Liver (tissue), 9 donors: ENCODE results near the gene TMPRSS6. TPM values are rescaled to one million over a fixed set of nuclear protein-coding genes. Genes with fewer than 3 reads are reported as not detected.

Experiments
- DNase-seq: peaks from one replicate; pipeline ENCODE4 v3.0.0-alpha.2; 2017; ENCODE audit warnings: low spot score
- H3K27ac ChIP-seq, 2 donors: one replicate each; pipeline ENCODE4 v1.7.0; 2013; ENCODE audit warnings: inconsistent platforms in 2 of 2, low read length in 2 of 2, control low read depth in 1 of 2, low read depth in 1 of 2, mild to moderate bottlenecking in 1 of 2
- H3K27me3 ChIP-seq, 4 donors: one replicate each; pipeline versions ENCODE4 v1.6.1 to v1.7.0; 2013; ENCODE audit warnings: low read length in 3 of 4, inconsistent platforms in 1 of 4, mild to moderate bottlenecking in 1 of 4, moderate library complexity in 1 of 4; ENCODE audit not compliant: control insufficient read depth in 4 of 4, insufficient read depth in 4 of 4
- H3K36me3 ChIP-seq, 4 donors: one replicate each; pipeline versions ENCODE4 v1.6.1 to v1.7.0; 2013; ENCODE audit warnings: low read length in 3 of 4, mild to moderate bottlenecking in 3 of 4, low read depth in 1 of 4, moderate library complexity in 1 of 4; ENCODE audit not compliant: control insufficient read depth in 4 of 4, insufficient read depth in 3 of 4
- H3K4me1 ChIP-seq, 4 donors: one replicate each; pipeline versions ENCODE4 v1.6.1 to v1.7.0; 2013; ENCODE audit warnings: low read length in 3 of 4, mild to moderate bottlenecking in 3 of 4, moderate library complexity in 1 of 4; ENCODE audit not compliant: control insufficient read depth in 4 of 4, insufficient read depth in 4 of 4
- H3K4me3 ChIP-seq, 3 donors: one replicate each; pipeline versions ENCODE4 v1.6.1 to v1.7.0; 2013; ENCODE audit warnings: low read length in 3 of 3, control low read depth in 1 of 3, low read depth in 1 of 3, mild to moderate bottlenecking in 1 of 3
- H3K9ac ChIP-seq, 2 donors: one replicate each; pipeline ENCODE4 v1.7.0; 2013; ENCODE audit warnings: low read length in 2 of 2, mild to moderate bottlenecking in 2 of 2, moderate library complexity in 2 of 2, control low read depth in 1 of 2, low read depth in 1 of 2
- H3K9me3 ChIP-seq, 4 donors: one replicate each; pipeline versions ENCODE4 v1.6.1 to v1.7.0; 2013; ENCODE audit warnings: low read length in 3 of 4; ENCODE audit not compliant: control insufficient read depth in 4 of 4
- CTCF ChIP-seq: fragments of 150-350 bp; IDR thresholded peaks from 2 replicates; pipeline ENCODE4 v1.5.1; 2017; ENCODE audit warnings: improper control_type of control experiment, low read depth, low read length; ENCODE audit not compliant: missing input control
- EGR1 ChIP-seq, 2 donors: IDR thresholded peaks; 2 replicates each; pipeline ENCODE4 v1.6.1; 2016 to 2018; ENCODE audit warnings: antibody characterized with exemption in 2 of 2, low read depth in 2 of 2
- FOXA1 ChIP-seq: IDR thresholded peaks from 2 replicates; pipeline ENCODE4 v1.6.1; 2016; ENCODE audit warnings: antibody characterized with exemption
- FOXA2 ChIP-seq: IDR thresholded peaks from 2 replicates; pipeline ENCODE4 v1.6.1; 2016; ENCODE audit warnings: antibody characterized with exemption
- HNF4A ChIP-seq, 2 donors: conservative IDR thresholded peaks; 2 replicates each; pipeline ENCODE4 v1.6.1; 2016; ENCODE audit warnings: antibody characterized with exemption in 2 of 2, mild to moderate bottlenecking in 2 of 2
- HNF4G ChIP-seq: IDR thresholded peaks from 2 replicates; pipeline ENCODE4 v1.6.1; 2016; ENCODE audit warnings: antibody characterized with exemption
- MAX ChIP-seq: IDR thresholded peaks from 2 replicates; pipeline ENCODE4 v1.6.1; 2016; ENCODE audit warnings: antibody characterized with exemption
- NR2F2 ChIP-seq: IDR thresholded peaks from 2 replicates; pipeline ENCODE4 v1.6.1; 2016; ENCODE audit warnings: antibody characterized with exemption
- RAD21 ChIP-seq, 2 donors: IDR thresholded peaks; 2 replicates each; pipeline ENCODE4 v1.6.1; 2016; ENCODE audit warnings: antibody characterized with exemption in 2 of 2, mild to moderate bottlenecking in 2 of 2
- REST ChIP-seq: IDR thresholded peaks from 2 replicates; pipeline ENCODE4 v1.6.1; 2016; ENCODE audit warnings: antibody characterized with exemption, mild to moderate bottlenecking
- RXRA ChIP-seq, 2 donors: IDR thresholded peaks; 2 replicates each; pipeline ENCODE4 v1.6.1; 2017 to 2018; ENCODE audit warnings: antibody characterized with exemption in 2 of 2, mild to moderate bottlenecking in 1 of 2
- SP1 ChIP-seq: IDR thresholded peaks from 2 replicates; pipeline ENCODE4 v1.6.1; 2018; ENCODE audit warnings: antibody characterized with exemption, mild to moderate bottlenecking
- TAF1 ChIP-seq: conservative IDR thresholded peaks from 2 replicates; pipeline ENCODE4 v1.6.1; 2016; ENCODE audit warnings: antibody characterized with exemption, mild to moderate bottlenecking
- YY1 ChIP-seq: IDR thresholded peaks from 2 replicates; pipeline ENCODE4 v1.6.1; 2016; ENCODE audit warnings: antibody characterized with exemption, mild to moderate bottlenecking
- ZBTB33 ChIP-seq: IDR thresholded peaks from 2 replicates; pipeline ENCODE4 v1.6.1; 2016; ENCODE audit warnings: antibody characterized with exemption
- WGBS: extraction: QIAGEN DNeasy Blood & Tissue Kit; methylation state at CpG from one replicate; pipeline ENCODE4 v1.1.7; 2013; 5-methylcytosine and 5-hydroxymethylcytosine counted together
- polyA plus RNA-seq, 2 donors: library from polyadenylated mRNA; stranded (reverse) in 1 of 2; unstranded in 1 of 2; fragments of 200-250 nt in 1 of 2; fragments of >200 nt in 1 of 2; fragmentation: Nextera tagmentation in 1 of 2; extraction: Ambion mirVana in 1 of 2; gene quantifications; one replicate each; pipeline versions ENCODE4 v1.2.1 to v1.2.3, GENCODE V29; 2013 to 2015
- total RNA-seq, 2 donors: library from RNA; depleted of rRNA; stranded (reverse); fragments of >200 nt; gene quantifications; one replicate each; pipeline ENCODE4 v1.2.3, GENCODE V29; 2014
- donor health status: healthy.
- donor health status: healthy.
- donor health status: healthy.
- donor health status: healthy.
- donor health status: healthy.

TMPRSS6 gene
- total and polyA plus RNA-seq, 4 donors, result 12.6 to 47.1 (median 39.9) TPM

- Histone ChIP-seq H3K9ac (no peak overlapping the region), H3K4me1 (peaks cover 0 to 11% (median 7%) of the 10 kb centered on the region in 4 donors), H3K27me3 (no peaks in the 10 kb centered on the region), H3K4me3 (no peak overlapping the region), H3K27ac (no peak overlapping the region), H3K9me3 (no peaks in the 10 kb centered on the region), H3K36me3 (no peaks in the 10 kb centered on the region)
- no peak for TF ChIP-seq SP1
- no peak for TF ChIP-seq ZBTB33
- DNase-seq, result no peak
- WGBS, result 66% methylated on average over 15 of the region's 15 CpGs
Measured at GRCh38 chr22:37121887-37122591, 12.5 kb upstream of the TMPRSS6 start.

GRCh38 chr22:37120569-37121340, 11.2 kb upstream of the TMPRSS6 start:
- H3K36me3 ChIP-seq, result no peaks in the 10 kb centered on the region
- DNase-seq, result no peak
- H3K4me3 ChIP-seq, result no peak overlapping the region
- no peaks in the 10 kb centered on the region for H3K27me3 ChIP-seq
- no peak overlapping the region for H3K9ac ChIP-seq
- no peak for TF ChIP-seq YY1
- TF ChIP-seq NR2F2, result no peak
- TF ChIP-seq TAF1, result no peak
- TF ChIP-seq ZBTB33, result no peak
- TF ChIP-seq FOXA1, result no peak
- no peak for TF ChIP-seq EGR1 (IDR thresholded peaks at IDR 0.05; ENCODE audit: low read depth in 2 of 2)
- TF ChIP-seq MAX, result no peak
- no peak for TF ChIP-seq RXRA (IDR thresholded peaks at IDR 0.05)
- no peak for TF ChIP-seq HNF4A (conservative IDR thresholded peaks at IDR 0.05)
- TF ChIP-seq RAD21 (IDR thresholded peaks at IDR 0.05), result no peak
- TF ChIP-seq HNF4G, result no peak
- no peak for TF ChIP-seq CTCF
- TF ChIP-seq REST, result no peak
- no peak for TF ChIP-seq FOXA2
- no peak for TF ChIP-seq SP1
- H3K9me3 ChIP-seq, result no peaks in the 10 kb centered on the region
- 95% methylated on average over 11 of the region's 11 CpGs for WGBS
- H3K27ac ChIP-seq, result no peak overlapping the region
- no peaks in the 10 kb centered on the region for H3K4me1 ChIP-seq
